Smooth muscle cell (in vitro differentiated cells): ENCODE measurements around the gene TMCC2. TPM values are rescaled to one million over a fixed set of nuclear protein-coding genes. Genes with fewer than 3 reads are reported as not detected.

ENCODE experiments used
- DNase-seq: peaks from one replicate; lab custom pipeline; 2025; ENCODE audit not compliant: unreplicated experiment; lab: John Stamatoyannopoulos, UW
- H2AFZ ChIP-seq: fragments of 200-600 bp; sonication (generic); 2 replicates; pipeline ENCODE4 v1.6.0; 2016; ENCODE audit warnings: antibody characterized with exemption, low read depth, mild to moderate bottlenecking
- H3F3A ChIP-seq: fragments of 200-600 bp; sonication (generic); 2 replicates; pipeline ENCODE4 v1.6.0; 2017; ENCODE audit warnings: antibody characterized with exemption, low read depth
- H3K27ac ChIP-seq: fragments of 200-600 bp; sonication (generic); 2 replicates; pipeline ENCODE4 v1.5.1; 2016; ENCODE audit warnings: low read depth, mild to moderate bottlenecking
- H3K27me3 ChIP-seq: fragments of 200-600 bp; sonication (generic); 2 replicates; pipeline ENCODE4 v1.6.1; 2016; ENCODE audit warnings: low read depth, mild to moderate bottlenecking
- H3K36me3 ChIP-seq: fragments of 200-600 bp; sonication (generic); 2 replicates; pipeline ENCODE4 v1.5.1; 2016; ENCODE audit warnings: low read depth
- H3K4me1 ChIP-seq: fragments of 200-600 bp; sonication (generic); 2 replicates; pipeline ENCODE4 v1.5.1; 2016; ENCODE audit warnings: low read depth
- H3K4me2 ChIP-seq: fragments of 200-600 bp; sonication (generic); 2 replicates; pipeline ENCODE4 v1.6.0; 2016; ENCODE audit warnings: mild to moderate bottlenecking
- H3K4me3 ChIP-seq: fragments of 200-600 bp; sonication (generic); 2 replicates; pipeline ENCODE4 v1.5.1; 2016; ENCODE audit warnings: mild to moderate bottlenecking
- H3K79me2 ChIP-seq: fragments of 200-600 bp; sonication (generic); 2 replicates; pipeline ENCODE4 v1.6.0; 2016; ENCODE audit warnings: low read depth, mild to moderate bottlenecking
- H3K9ac ChIP-seq: fragments of 200-600 bp; sonication (generic); 2 replicates; pipeline ENCODE4 v1.6.0; 2016; ENCODE audit warnings: low read depth
- H3K9me3 ChIP-seq: fragments of 200-600 bp; sonication (generic); replicated peaks from 2 replicates; pipeline ENCODE4 v1.5.1; 2016; ENCODE audit warnings: low read depth
- H4K20me1 ChIP-seq: fragments of 200-600 bp; sonication (generic); 2 replicates; pipeline ENCODE4 v1.6.0; 2016; ENCODE audit warnings: low read depth
- CTCF ChIP-seq: fragments of 200-600 bp; sonication (generic); IDR thresholded peaks from 2 replicates; pipeline ENCODE4 v1.5.1; 2017; ENCODE audit warnings: borderline replicate concordance, mild to moderate bottlenecking, antibody characterized with exemption; ENCODE audit not compliant: insufficient read depth, poor library complexity, severe bottlenecking
- WGBS: methylation state at CpG from one replicate; pipeline ENCODE4 v1.1.7; 2016; ENCODE audit warnings: low lambda C conversion rate; 5-methylcytosine and 5-hydroxymethylcytosine counted together
- polyA plus RNA-seq: library from polyadenylated mRNA; unstranded; fragments of >200 nt; fragmentation: Nextera tagmentation; extraction: Ambion mirVana; gene quantifications from 2 replicates; pipeline ENCODE4 v1.2.1, GENCODE V29; 2016
- total RNA-seq: library from RNA; depleted of rRNA; stranded (reverse); fragments of >200 nt; gene quantifications from 2 replicates; pipeline ENCODE4 v1.2.3, GENCODE V29; 2014

The TMCC2 gene
- total and polyA plus RNA-seq, 2 experiments from 2014 or later, result 3.3 to 5.6 TPM

DNA sequence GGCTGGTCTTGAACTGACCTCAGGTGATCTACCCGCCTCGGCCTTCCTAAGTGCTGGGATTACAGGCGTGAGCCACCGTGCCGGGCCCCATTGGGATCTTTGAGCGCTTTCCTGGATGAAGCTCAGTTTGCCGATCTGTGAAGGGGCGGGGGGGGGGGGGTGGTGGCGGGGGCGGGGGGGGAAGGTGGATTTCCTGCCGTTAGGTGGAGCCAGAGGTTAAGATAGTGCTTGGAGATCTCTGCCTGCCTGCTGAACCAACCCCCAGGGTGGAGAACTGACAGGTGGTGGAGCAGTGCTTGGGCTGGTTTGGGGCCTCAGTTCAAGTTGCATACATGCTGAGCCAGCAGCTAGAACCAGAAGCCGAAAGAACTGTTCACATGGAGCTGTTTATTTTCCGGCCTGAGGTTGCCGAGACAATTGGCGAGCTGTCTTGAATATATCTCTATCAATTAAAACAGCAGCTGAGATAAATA, 1.7 kb downstream of the TMCC2 start:
- H3K36me3 ChIP-seq, result no peaks in the 10 kb centered on the region
- H3K4me3 ChIP-seq, result peak overlapping the region; percentile 68
- H4K20me1 ChIP-seq, result peaks cover 3% of the 10 kb centered on the region
- DNase-seq, result no peak
- peaks cover 8% of the 10 kb centered on the region for H3K27me3 ChIP-seq
- H3K4me1 ChIP-seq, result peaks cover 11% of the 10 kb centered on the region
- peak overlapping the region; percentile 98 for H3K4me2 ChIP-seq
- no peaks in the 10 kb centered on the region for H3K79me2 ChIP-seq
- H3K9ac ChIP-seq, result no peak overlapping the region
- H2AFZ ChIP-seq, result no peak overlapping the region
- no peaks in the 10 kb centered on the region for H3F3A ChIP-seq
- no peak for TF ChIP-seq CTCF
- no peaks in the 10 kb centered on the region for H3K9me3 ChIP-seq
- 16% methylated on average over 15 of the region's 15 CpGs for WGBS
- H3K27ac ChIP-seq, result no peak overlapping the region

DNA sequence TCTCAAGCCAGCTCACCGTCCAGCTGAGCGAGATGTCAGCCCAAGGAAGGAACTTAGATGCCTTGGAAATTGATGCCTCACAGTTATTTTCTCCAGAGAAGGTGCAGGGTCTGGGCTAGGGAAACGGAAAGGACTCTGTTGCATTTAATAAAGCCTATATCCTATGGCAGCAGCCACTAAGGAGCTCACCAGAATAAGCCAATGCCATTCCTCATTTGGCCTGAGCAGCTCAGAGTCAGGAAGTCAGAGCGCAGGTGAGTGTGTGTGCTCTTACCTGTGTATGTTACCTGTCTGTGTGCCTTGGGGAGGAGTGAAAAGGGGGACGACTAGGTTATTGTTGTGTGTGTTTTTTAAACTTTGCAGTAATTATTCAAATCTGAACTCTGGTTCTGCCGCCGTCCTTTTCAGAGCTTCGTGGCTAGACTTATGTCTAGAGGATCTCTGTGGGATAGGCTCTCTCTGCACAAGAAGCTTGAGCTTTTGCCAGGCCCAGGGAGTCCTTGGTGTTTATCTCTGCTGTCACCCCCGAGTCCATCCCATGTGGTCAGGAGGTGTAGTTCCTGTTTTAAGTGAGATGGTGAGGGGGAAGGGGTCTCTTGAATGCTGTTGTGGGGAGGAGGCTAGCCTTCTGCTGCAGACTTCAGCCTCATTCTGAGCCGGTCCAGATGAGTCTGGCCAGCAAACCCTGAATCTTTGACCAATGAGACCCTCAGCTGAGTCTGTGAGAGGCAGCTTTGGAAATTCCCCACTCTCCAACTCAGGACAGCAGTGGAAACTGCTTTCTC, 2.4 kb downstream of the TMCC2 start:
- H3K79me2 ChIP-seq, result no peaks in the 10 kb centered on the region
- H3K9ac ChIP-seq, result no peak overlapping the region
- H3K36me3 ChIP-seq, result no peaks in the 10 kb centered on the region
- peaks cover 8% of the 10 kb centered on the region for H3K27me3 ChIP-seq
- no peaks in the 10 kb centered on the region for H3F3A ChIP-seq
- no peak for TF ChIP-seq CTCF
- H3K4me2 ChIP-seq, result peak overlapping the region; percentile 22
- no peaks in the 10 kb centered on the region for H3K9me3 ChIP-seq
- peaks cover 11% of the 10 kb centered on the region for H3K4me1 ChIP-seq
- no peak overlapping the region for H2AFZ ChIP-seq
- no peak overlapping the region for H3K4me3 ChIP-seq
- DNase-seq, result no peak
- 74% methylated on average over 10 of the region's 10 CpGs for WGBS
- H3K27ac ChIP-seq, result no peak overlapping the region
- H4K20me1 ChIP-seq, result peaks cover 3% of the 10 kb centered on the region

DNA sequence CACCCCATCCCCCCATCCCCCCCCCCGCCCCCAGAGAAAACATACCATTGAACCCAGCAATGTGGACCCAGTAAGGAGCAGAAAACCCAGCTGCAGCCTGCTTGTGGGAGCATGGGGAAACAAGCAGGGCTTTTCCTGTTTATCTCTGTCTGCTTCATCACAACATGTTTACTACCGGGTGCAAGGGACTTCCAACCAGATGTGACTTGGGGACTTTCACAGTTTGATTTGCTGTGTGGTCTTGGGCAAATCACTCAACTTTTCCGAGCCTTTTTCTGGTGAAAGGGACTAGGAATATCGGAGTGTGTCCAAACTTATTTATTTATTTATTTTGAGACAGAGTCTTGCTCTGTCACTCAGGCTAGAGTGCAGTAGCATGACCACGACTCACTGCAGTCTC, 3.2 kb downstream of the TMCC2 start:
- Histone ChIP-seq H2AFZ (no peak overlapping the region), H3K4me3 (no peak overlapping the region), H3F3A (no peaks in the 10 kb centered on the region), H3K9me3 (no peaks in the 10 kb centered on the region), H3K27me3 (peaks cover 8% of the 10 kb centered on the region), H3K36me3 (no peaks in the 10 kb centered on the region), H3K9ac (no peak overlapping the region), H3K27ac (no peak overlapping the region), H3K4me2 (no peak overlapping the region), H4K20me1 (peaks cover 3% of the 10 kb centered on the region), H3K79me2 (no peaks in the 10 kb centered on the region), H3K4me1 (peaks cover 11% of the 10 kb centered on the region)
- no peak for DNase-seq
- WGBS, result 89% methylated on average over 5 of the region's 5 CpGs
- TF ChIP-seq CTCF, result no peak
